Stimulated activated CD4-positive, alpha-beta T cell treated with anti-CD3 and anti-CD28 coated beads, Interleukin-1b, Interleukin-23, amount 100 ng/mL, for 24 hours (primary cell): Measurements from ENCODE around the gene SEC31B.

Source experiments
- DNase-seq, 4 experiments: peaks; one replicate each; pipeline ENCODE4 v3.0.0-alpha.2; 2020; ENCODE audit warnings: low read depth in 4 of 4, low spot score in 1 of 4

Gene SEC31B, protein sequence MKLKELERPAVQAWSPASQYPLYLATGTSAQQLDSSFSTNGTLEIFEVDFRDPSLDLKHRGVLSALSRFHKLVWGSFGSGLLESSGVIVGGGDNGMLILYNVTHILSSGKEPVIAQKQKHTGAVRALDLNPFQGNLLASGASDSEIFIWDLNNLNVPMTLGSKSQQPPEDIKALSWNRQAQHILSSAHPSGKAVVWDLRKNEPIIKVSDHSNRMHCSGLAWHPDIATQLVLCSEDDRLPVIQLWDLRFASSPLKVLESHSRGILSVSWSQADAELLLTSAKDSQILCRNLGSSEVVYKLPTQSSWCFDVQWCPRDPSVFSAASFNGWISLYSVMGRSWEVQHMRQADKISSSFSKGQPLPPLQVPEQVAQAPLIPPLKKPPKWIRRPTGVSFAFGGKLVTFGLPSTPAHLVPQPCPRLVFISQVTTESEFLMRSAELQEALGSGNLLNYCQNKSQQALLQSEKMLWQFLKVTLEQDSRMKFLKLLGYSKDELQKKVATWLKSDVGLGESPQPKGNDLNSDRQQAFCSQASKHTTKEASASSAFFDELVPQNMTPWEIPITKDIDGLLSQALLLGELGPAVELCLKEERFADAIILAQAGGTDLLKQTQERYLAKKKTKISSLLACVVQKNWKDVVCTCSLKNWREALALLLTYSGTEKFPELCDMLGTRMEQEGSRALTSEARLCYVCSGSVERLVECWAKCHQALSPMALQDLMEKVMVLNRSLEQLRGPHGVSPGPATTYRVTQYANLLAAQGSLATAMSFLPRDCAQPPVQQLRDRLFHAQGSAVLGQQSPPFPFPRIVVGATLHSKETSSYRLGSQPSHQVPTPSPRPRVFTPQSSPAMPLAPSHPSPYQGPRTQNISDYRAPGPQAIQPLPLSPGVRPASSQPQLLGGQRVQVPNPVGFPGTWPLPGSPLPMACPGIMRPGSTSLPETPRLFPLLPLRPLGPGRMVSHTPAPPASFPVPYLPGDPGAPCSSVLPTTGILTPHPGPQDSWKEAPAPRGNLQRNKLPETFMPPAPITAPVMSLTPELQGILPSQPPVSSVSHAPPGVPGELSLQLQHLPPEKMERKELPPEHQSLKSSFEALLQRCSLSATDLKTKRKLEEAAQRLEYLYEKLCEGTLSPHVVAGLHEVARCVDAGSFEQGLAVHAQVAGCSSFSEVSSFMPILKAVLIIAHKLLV

DNA sequence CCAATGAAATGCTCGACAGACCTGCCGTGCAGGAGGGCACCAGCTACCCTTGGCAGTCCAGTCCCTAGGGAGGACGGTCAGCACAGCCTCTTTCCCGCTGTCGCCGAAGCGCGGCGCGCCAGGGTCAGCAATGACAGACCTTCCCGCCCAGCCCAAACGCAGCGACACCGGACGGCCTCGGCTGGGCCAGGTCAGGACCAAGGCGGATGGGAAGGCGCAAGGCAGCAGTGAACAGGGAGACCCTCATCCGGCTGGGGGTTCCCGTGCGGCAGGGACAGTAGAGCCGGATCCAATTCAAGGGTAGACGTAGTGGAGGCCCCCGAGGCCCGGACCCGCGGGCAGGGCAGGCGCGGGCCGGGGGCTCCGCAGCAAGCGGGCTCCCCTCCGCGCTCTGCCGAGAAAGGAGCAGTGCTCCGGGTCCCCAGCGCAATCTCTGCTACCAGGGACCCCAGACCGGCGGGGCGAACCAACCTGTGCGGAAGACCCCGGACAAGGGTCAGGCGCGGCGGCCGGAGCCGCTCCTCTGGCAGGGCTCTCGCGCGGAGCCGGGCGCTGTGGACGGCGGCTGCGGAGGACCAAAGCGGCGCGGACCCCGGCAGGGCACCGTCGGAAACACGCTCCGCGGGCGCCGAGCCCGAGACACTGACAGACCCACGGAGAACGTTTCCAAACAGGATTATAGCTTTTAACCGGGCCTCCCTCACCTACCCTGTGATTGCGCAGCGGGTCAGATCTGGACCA, at the start of gene SEC31B:
Gene SEC31B, minus strand, starts transcription at position 551 of the 741 bp plus-strand sequence. CDS start 2,909 bp downstream, outside the sequence.
- DNase-seq: no peak

DNA sequence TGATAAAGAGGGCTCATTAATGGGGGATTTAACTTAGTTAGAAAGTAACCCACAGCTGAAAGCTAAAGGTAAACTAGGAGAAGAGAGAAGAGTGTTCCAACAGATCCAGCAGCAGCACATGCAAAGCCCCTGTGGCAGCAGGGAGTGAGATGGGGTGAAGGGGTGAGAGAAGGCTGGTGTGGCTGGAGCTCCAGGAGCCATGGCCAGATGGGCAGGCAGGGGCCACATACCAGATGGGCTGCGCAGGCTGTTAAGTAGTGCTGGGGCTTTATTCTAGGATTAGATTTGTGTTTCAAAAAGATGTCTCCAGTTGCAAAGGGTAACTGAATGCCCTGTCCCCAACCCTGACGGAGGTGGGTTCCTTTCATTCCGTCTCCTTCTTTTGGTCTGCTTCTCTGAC, 49.3 kb upstream of the SEC31B start:
- DNase-seq: no peak

DNA sequence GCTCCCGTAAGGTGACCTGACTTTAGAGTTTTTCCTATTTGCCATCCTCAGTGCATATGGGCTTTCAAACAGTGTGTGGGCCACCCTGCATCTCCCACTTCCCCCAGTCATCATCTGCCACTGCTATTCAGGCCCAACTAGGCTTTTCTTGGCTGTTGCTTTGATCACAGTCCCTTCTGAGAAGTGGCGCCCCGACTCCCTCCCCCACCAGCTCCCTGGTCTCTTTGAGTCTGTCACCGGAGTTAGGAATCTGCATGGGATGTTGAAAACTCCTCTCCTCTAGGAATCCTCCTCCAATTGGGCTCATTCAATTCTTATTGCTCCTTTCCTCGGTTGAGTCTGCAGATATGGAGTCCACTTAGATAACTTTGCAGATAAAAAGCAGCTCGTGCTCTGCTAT, 48.2 kb upstream of the SEC31B start:
- no peak for DNase-seq

DNA sequence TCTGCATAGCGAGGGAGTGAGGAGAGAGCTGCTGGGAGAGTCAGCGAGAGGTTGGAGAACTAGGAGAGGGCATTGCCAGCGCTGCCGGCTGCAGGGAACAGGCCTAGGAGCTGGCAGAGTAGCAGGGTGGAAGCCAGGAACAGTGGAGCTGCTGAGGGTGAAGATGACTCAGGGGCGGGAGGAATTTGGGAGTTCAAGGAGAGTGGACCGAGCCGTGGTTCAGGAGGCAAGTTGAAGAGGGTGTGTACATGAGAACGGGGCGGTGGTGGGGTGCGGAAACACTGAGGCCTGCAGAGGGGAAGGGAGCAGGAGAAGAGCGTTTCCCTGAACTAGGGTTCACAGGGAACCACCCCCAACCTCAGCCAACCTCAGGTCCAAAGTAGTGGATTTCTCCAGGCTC, 47.6 kb upstream of the SEC31B start:
- no peak for DNase-seq

DNA sequence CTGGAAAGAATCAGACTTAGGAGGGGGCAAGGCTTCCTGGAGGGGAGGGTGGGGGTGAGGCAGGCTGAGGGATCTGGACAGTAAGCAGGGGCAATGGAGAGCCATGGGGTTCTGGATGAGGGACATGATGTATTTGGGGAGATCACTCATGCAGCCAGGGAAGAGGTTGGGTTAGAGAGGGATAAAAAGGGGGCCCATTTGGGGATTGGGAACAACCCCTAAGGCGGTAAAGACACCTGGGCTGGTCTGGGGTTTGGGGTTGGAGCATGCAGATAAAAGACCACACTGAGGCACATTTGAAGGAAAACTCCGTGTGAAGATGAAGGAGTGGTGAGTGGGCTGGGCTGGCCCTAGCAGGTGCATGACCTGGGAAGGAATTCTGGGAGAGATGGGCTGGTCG, 46.9 kb upstream of the SEC31B start:
- no peak for DNase-seq

DNA sequence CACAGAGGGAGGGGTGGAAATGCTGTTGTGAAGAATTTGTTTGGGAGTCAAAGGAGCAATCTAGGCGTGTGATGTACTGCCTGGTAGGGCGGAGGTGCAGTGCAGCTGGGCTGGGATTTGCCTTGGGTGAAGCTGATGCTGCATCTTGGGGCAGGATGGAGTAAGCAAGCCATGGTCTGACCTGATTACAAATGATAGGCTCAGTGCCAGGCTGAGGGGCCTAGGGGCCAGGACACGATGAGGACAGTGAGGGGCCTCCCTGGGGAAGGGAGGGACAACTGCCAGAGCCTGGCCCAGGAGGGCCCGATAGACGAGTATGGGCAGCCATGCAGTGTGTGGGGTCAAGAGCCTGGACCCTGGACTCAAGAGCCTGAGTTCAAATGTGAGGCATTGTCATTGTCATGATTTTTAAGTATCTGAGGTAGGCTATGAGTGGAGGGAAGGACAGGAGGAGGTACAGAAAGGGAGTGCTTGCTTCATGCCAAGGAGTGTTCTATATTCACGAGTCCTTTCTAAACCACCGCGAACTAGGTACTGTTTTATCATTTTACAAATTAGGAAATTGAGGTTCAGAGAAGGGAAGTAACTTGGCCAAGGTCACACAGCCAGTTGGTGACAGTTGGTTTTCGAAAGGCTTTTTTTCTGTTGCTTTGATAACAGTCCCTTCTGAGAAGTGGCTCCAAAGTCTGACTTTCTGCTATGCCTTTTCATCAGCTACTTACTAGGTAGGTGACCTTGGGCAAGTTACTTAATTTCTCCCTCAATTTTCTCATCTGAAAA, 45.7 kb upstream of the SEC31B start:
- no peak for DNase-seq

DNA sequence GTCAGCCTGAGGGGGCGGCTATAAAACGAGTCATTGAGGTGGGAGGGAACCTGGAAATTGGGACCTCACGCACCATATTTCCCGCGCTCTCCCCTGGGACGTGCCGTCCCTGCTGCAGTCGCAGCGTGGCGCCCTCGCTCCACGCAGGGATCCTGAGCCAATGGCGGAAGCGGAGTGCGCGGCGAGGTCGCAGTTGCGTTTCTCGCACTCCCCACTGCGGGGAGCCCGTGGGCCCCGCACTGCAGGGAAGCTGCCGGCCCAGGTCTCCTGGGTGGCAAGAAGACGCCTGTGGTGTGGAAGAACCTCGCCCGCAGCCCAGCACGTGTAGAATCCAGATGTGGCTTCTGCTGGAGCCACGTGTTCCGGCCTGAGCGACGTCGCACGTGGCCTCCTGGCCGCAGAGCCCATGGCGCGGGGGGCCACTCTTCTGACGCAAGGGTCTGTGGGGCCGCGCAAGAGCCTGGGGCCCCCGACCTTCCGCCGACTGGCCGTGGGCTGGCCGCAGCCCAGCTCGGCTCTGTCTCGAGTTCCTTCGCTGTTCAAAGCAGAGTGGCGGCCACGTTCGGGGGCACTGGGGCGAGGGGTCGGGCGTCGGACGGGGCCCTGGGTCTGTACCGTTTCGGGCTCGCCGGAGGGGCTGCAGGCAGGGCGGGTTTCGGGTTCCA, 42.5 kb upstream of the SEC31B start:
- DNase-seq: peak; percentile 38 to 72 (median 59)

DNA sequence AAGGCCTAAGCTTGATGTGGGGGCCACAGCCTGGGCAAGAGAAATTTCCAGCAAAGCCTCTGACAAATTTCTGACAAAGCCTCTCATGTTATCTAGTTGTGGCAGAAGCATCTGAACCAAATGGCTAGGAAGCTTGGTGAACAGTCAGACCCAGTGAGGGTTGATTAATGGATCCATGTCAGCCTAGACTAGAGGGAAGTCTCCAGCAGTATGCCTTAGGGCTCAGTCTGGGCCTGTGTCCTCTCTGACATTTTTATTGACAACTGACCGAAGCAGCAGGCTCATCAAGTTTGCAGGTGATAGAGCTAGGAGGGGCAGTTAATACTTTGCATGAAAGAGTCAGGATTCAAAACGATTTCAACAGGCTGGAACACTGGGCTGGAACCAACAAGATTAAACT, 41.3 kb upstream of the SEC31B start:
- DNase-seq: no peak

DNA sequence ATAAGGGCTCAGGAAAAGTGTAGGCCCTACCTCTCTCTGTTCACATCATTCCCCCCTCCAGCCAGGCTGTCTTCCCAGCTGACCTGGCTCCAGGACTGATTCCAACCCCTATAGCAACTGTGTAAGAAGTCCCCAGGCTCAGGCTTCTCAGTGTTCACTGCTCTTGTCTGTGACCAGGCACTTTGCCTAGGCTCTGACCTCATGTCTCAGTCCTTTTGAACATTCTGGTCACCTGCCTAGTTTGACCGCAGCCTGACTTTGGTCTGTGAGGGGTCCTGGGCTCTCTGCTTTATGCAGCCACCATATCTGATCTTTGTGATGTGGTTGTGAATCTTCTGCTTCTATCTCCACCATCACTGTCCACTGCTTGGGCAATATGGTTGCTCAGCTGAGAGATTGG, 40.6 kb upstream of the SEC31B start:
- no peak for DNase-seq

DNA sequence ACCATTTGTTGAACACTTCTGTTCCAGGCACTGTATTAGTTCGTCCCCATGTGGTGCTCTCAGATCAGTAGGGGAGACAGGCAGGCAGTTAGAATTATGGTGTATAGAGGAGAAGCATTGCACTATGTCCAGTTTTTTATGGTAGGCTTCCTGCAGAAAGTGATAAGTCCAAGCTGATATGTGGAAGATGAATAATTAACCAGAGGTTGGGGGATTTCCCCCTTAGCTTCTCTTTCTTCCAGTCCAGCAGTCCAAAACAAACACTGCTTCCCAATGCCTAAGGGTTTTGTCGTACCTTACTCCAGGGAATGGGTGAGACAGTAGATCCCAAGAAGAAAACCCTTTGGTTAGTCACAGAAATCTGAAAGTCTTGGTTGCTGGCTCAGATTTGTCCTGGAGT, 35.2 kb upstream of the SEC31B start:
- no peak for DNase-seq

DNA sequence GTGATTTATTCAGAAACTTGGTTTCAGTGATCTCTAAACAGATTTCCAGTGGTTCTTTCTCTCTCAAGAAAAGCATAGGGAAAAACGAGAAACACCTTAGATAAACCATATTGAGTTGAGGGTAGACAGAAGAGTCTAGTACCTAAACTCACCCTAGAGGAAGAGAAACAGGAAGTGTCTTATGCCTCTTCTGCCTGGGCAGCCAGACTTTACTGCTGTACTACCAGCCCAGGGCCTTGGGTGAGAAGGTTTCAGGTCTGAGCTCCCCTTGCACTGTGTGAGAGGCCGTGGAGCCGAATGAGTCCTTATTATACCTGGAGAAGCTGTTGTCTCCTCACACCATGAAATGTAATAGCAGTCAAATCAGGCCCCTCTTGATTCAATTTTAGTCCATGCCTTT, 34.3 kb upstream of the SEC31B start:
- DNase-seq: no peak

DNA sequence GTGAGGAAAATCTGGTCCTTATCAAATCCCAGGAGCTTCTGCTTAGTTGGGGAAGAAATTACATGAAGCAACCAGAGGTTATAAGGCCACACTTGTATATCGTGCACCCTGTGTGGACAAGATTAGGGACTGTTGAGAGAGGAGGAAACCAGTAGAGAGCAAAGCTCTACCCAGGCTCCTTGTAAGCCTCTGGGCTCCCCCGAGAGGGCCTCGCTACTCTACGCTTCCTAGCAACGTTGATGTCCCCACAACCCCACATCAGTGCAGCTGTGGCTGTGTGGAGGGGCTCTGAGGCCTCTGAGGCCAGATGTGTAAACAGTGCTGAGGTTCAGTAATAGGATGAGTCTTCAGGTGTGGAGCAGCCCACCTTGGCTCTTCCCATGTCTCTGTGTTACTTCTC, 32.1 kb upstream of the SEC31B start:
- no peak for DNase-seq

DNA sequence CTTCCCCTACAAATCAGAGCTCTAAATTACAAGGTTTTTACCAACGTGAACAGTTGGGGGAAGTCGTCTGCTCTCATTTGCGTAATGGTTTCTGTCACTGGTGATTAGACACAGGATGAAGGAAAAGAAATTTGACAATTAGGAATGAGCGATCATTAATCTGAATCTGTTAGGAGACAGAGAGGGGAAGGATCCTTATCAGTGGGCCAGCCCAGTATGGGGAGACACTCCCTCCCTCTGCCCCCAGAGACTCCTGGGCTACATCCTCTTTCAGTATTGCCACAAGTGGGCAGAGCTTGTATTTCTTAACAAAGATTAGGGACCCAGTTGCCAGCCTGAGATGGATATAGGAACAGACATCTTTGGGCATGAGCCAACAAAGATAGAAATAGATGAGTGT, 31.5 kb upstream of the SEC31B start:
- DNase-seq: no peak

DNA sequence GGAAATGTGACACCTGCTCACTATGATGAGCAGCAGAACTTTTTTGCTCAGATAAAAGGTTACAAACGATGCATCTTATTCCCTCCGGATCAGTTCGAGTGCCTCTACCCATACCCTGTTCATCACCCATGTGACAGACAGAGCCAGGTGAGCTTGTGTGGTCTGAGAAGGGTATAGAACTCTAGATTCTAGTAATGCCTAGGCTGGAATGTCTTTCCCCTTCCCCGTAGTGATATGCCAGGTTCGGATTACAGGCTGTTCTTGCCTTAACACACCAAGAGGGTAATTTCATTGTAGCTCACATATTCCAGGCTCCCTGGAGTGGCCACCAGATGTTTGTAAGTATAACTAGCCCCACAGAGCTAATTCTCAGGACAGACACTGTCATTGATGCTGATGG, 25.3 kb upstream of the SEC31B start:
- no peak for DNase-seq

DNA sequence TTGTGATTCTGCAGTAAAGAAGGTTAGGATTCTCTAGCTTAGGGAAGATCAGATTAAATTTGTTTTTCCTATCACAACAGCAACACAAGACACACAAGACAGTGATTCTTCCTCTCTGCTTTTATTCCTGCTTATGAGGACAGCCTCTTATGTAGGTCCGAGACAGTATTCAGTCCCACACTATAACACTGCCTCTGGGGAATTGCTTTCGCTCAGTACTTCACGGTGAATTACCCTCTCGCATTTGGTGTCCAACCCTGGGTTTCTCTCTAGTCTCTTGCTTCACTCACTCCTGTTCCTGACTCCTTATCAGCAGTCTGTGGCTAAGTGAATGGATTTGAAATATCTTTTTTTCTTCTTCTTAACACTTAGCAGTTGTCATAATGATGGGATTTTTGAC, 17.8 kb upstream of the SEC31B start:
- no peak for DNase-seq

DNA sequence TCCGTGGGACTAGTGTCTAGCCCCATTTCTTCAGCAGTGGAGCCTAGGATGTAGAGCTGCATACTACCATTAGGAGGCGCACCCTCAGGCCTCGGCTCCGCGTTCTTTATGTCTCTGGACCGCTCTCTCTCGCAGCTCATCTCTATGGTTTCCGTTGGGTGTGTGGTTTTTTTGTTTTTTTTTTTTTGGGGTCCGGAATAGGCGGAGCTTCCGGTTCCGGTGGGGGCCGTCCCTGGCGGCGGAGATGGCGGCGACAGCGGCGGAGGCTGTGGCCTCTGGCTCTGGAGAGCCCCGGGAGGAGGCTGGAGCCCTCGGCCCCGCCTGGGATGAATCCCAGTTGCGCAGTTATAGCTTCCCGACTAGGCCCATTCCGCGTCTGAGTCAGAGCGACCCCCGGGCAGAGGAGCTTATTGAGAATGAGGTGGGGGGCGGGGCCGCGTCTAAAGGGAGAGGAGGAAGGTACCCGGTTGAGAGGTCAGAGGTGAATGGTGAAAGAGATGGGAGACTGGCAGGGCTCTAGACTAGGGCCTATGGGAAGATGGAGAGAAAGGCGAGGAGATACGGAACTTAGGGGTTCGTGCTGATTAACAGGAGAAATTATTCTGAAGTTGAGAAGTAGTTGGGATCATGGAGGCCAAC, 16.2 kb upstream of the SEC31B start, which contains the start of gene HIF1AN:
Gene HIF1AN, plus strand, starts transcription at position 229 of the 639 bp plus-strand sequence. Its CDS starts 16 bp downstream, at position 245.
- peak; percentile 57 to 77 (median 76) for DNase-seq

DNA sequence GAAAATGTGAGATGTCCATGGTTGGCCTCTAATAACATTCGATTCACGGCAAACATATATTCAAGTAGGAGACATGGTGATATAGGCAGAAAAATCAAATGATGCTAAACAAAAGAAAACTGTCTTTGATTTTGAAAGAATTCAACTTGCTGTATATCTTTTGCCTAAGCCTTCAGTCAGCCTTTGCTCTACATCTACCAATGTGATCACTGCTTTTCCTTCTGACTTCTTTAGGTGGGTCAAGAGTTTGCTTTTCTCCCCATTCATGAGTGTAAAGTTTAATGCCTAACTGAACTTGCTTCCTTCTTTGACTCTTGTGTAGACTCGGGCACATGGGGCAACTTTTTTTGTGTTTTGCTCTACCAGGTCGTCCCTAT, 15.7 kb upstream of the SEC31B start:
- DNase-seq: no peak

DNA sequence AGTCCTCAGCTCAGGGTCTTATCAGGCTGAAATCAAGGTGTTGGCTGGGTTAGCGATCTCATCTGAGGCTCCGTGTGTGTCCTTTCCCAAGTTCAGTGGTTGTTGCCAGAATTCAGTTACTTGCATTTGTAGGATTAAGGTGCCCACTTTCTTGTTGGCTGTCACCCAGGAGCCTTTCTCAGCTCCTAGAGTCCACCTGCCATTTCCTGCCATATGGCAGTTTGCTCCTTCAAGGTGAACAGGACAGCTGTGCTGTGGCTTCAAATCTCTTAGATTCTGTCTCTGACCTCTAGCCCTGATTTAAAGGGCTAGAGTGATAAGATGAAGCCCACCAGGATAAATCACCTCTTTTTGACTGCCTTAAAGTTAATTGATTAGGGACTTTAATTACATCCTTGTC, 15.1 kb upstream of the SEC31B start:
- DNase-seq: no peak

DNA sequence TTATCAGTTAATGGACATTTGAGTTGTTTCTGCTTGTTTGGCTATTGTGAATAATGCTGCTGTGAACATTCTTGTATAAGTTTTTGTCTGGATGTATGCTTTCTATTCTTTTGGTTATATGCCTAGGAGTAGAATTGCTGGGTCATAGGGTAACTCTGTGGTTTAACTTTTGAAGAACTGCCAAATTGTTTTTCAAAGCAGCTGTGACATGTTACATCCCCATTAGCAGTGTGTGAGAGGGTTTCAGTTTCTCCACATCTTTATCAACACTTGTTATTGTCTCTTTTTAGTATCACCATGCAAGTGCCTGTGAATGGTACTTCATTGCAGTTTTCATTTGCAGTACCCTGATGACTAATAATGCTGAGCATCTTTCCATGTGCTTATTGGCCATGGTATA, 12.1 kb upstream of the SEC31B start:
- DNase-seq: no peak
